Adrenal gland (tissue), 5 donors: ENCODE measurements around the gene NKTR.

Experiments
- POLR2A ChIP-seq, 2 donors: fragments of 450-650 bp; IDR thresholded peaks; one replicate each; pipeline ENCODE4 v1.6.1; 2017; ENCODE audit warnings: antibody characterized with exemption in 2 of 2, mild to moderate bottlenecking in 2 of 2, moderate library complexity in 1 of 2
- TF ChIP-seq, protein P1 (sequence below), 6 experiments: fragments of 450-650 bp in 4 of 6; fragments of 200-600 bp in 2 of 6; sonication (generic) in 1 of 6; IDR thresholded peaks; 1 replicate in 5 of 6; 2 replicates in 1 of 6; pipeline versions ENCODE4 v1.5.1 to v1.8.0; 2016 to 2021; ENCODE audit warnings: antibody characterized with exemption in 6 of 6, mild to moderate bottlenecking in 2 of 6, moderate library complexity in 1 of 6
- donor health status: DM: no; HTN: no; CAD: no.

DNA sequence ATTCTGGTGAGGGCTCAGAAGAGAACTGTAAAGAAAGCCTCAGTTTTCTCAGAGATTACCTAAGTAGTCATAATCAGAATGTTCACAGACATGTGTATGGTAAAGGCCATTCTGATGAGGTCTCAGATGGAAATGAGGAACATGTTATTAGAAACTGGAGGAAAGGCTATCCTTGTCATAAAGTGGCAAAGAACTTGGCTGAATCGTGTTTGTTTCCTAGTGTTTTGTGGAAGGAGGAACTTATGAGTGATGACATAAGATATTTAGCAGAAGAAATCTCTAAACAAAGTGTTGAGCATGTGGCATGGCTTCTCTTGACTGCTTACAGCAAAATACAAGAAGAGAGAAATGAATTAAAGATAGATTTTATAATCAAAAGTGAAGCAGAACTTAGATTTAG is 72.0 kb downstream of the NKTR start:
- TF ChIP-seq, protein P1, sequence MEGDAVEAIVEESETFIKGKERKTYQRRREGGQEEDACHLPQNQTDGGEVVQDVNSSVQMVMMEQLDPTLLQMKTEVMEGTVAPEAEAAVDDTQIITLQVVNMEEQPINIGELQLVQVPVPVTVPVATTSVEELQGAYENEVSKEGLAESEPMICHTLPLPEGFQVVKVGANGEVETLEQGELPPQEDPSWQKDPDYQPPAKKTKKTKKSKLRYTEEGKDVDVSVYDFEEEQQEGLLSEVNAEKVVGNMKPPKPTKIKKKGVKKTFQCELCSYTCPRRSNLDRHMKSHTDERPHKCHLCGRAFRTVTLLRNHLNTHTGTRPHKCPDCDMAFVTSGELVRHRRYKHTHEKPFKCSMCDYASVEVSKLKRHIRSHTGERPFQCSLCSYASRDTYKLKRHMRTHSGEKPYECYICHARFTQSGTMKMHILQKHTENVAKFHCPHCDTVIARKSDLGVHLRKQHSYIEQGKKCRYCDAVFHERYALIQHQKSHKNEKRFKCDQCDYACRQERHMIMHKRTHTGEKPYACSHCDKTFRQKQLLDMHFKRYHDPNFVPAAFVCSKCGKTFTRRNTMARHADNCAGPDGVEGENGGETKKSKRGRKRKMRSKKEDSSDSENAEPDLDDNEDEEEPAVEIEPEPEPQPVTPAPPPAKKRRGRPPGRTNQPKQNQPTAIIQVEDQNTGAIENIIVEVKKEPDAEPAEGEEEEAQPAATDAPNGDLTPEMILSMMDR (IDR thresholded peaks at IDR 0.05), result no peak
- TF ChIP-seq POLR2A (IDR thresholded peaks at IDR 0.05), result no peak
